Liver (tissue), 9 donors: ENCODE data around the gene CIBAR2. TPM values are rescaled to one million over a fixed set of nuclear protein-coding genes. Genes with fewer than 3 reads are reported as not detected.
"Not testable (repeated sequence)": the region's sequence is repeated elsewhere in the genome, so short reads cannot be mapped to it uniquely, and the experiment has no call there.

Source experiments
- DNase-seq: peaks from one replicate; pipeline ENCODE4 v3.0.0-alpha.2; 2017; ENCODE audit warnings: low spot score
- H3K27ac ChIP-seq, 2 donors: one replicate each; pipeline ENCODE4 v1.7.0; 2013; ENCODE audit warnings: inconsistent platforms in 2 of 2, low read length in 2 of 2, control low read depth in 1 of 2, low read depth in 1 of 2, mild to moderate bottlenecking in 1 of 2
- H3K27me3 ChIP-seq, 4 donors: one replicate each; pipeline versions ENCODE4 v1.6.1 to v1.7.0; 2013; ENCODE audit warnings: low read length in 3 of 4, inconsistent platforms in 1 of 4, mild to moderate bottlenecking in 1 of 4, moderate library complexity in 1 of 4; ENCODE audit not compliant: control insufficient read depth in 4 of 4, insufficient read depth in 4 of 4
- H3K36me3 ChIP-seq, 4 donors: one replicate each; pipeline versions ENCODE4 v1.6.1 to v1.7.0; 2013; ENCODE audit warnings: low read length in 3 of 4, mild to moderate bottlenecking in 3 of 4, low read depth in 1 of 4, moderate library complexity in 1 of 4; ENCODE audit not compliant: control insufficient read depth in 4 of 4, insufficient read depth in 3 of 4
- H3K4me1 ChIP-seq, 4 donors: one replicate each; pipeline versions ENCODE4 v1.6.1 to v1.7.0; 2013; ENCODE audit warnings: low read length in 3 of 4, mild to moderate bottlenecking in 3 of 4, moderate library complexity in 1 of 4; ENCODE audit not compliant: control insufficient read depth in 4 of 4, insufficient read depth in 4 of 4
- H3K4me3 ChIP-seq, 3 donors: one replicate each; pipeline versions ENCODE4 v1.6.1 to v1.7.0; 2013; ENCODE audit warnings: low read length in 3 of 3, control low read depth in 1 of 3, low read depth in 1 of 3, mild to moderate bottlenecking in 1 of 3
- H3K9ac ChIP-seq, 2 donors: one replicate each; pipeline ENCODE4 v1.7.0; 2013; ENCODE audit warnings: low read length in 2 of 2, mild to moderate bottlenecking in 2 of 2, moderate library complexity in 2 of 2, control low read depth in 1 of 2, low read depth in 1 of 2
- H3K9me3 ChIP-seq, 4 donors: one replicate each; pipeline versions ENCODE4 v1.6.1 to v1.7.0; 2013; ENCODE audit warnings: low read length in 3 of 4; ENCODE audit not compliant: control insufficient read depth in 4 of 4
- ATF3 ChIP-seq: IDR thresholded peaks from 2 replicates; pipeline ENCODE4 v1.6.1; 2016; ENCODE audit warnings: antibody characterized with exemption
- CTCF ChIP-seq: fragments of 150-350 bp; IDR thresholded peaks from 2 replicates; pipeline ENCODE4 v1.5.1; 2017; ENCODE audit warnings: improper control_type of control experiment, low read depth, low read length; ENCODE audit not compliant: missing input control
- EGR1 ChIP-seq, 2 donors: IDR thresholded peaks; 2 replicates each; pipeline ENCODE4 v1.6.1; 2016 to 2018; ENCODE audit warnings: antibody characterized with exemption in 2 of 2, low read depth in 2 of 2
- FOXA1 ChIP-seq: IDR thresholded peaks from 2 replicates; pipeline ENCODE4 v1.6.1; 2016; ENCODE audit warnings: antibody characterized with exemption
- FOXA2 ChIP-seq: IDR thresholded peaks from 2 replicates; pipeline ENCODE4 v1.6.1; 2016; ENCODE audit warnings: antibody characterized with exemption
- GABPA ChIP-seq, 2 donors: IDR thresholded peaks in 1 of 2; conservative IDR thresholded peaks in 1 of 2; 2 replicates each; pipeline ENCODE4 v1.6.1; 2016; ENCODE audit warnings: antibody characterized with exemption in 2 of 2, mild to moderate bottlenecking in 1 of 2, moderate library complexity in 1 of 2
- HNF4A ChIP-seq, 2 donors: conservative IDR thresholded peaks; 2 replicates each; pipeline ENCODE4 v1.6.1; 2016; ENCODE audit warnings: antibody characterized with exemption in 2 of 2, mild to moderate bottlenecking in 2 of 2
- HNF4G ChIP-seq: IDR thresholded peaks from 2 replicates; pipeline ENCODE4 v1.6.1; 2016; ENCODE audit warnings: antibody characterized with exemption
- JUND ChIP-seq, 2 donors: IDR thresholded peaks; 2 replicates each; pipeline ENCODE4 v1.6.1; 2016; ENCODE audit warnings: antibody characterized with exemption in 2 of 2
- MAX ChIP-seq: IDR thresholded peaks from 2 replicates; pipeline ENCODE4 v1.6.1; 2016; ENCODE audit warnings: antibody characterized with exemption
- NR2F2 ChIP-seq: IDR thresholded peaks from 2 replicates; pipeline ENCODE4 v1.6.1; 2016; ENCODE audit warnings: antibody characterized with exemption
- RAD21 ChIP-seq, 2 donors: IDR thresholded peaks; 2 replicates each; pipeline ENCODE4 v1.6.1; 2016; ENCODE audit warnings: antibody characterized with exemption in 2 of 2, mild to moderate bottlenecking in 2 of 2
- REST ChIP-seq: IDR thresholded peaks from 2 replicates; pipeline ENCODE4 v1.6.1; 2016; ENCODE audit warnings: antibody characterized with exemption, mild to moderate bottlenecking
- RXRA ChIP-seq, 2 donors: IDR thresholded peaks; 2 replicates each; pipeline ENCODE4 v1.6.1; 2017 to 2018; ENCODE audit warnings: antibody characterized with exemption in 2 of 2, mild to moderate bottlenecking in 1 of 2
- SP1 ChIP-seq: IDR thresholded peaks from 2 replicates; pipeline ENCODE4 v1.6.1; 2018; ENCODE audit warnings: antibody characterized with exemption, mild to moderate bottlenecking
- TAF1 ChIP-seq: conservative IDR thresholded peaks from 2 replicates; pipeline ENCODE4 v1.6.1; 2016; ENCODE audit warnings: antibody characterized with exemption, mild to moderate bottlenecking
- YY1 ChIP-seq: IDR thresholded peaks from 2 replicates; pipeline ENCODE4 v1.6.1; 2016; ENCODE audit warnings: antibody characterized with exemption, mild to moderate bottlenecking
- ZBTB33 ChIP-seq: IDR thresholded peaks from 2 replicates; pipeline ENCODE4 v1.6.1; 2016; ENCODE audit warnings: antibody characterized with exemption
- WGBS: extraction: QIAGEN DNeasy Blood & Tissue Kit; methylation state at CpG from one replicate; pipeline ENCODE4 v1.1.7; 2013; 5-methylcytosine and 5-hydroxymethylcytosine counted together
- polyA plus RNA-seq, 2 donors: library from polyadenylated mRNA; stranded (reverse) in 1 of 2; unstranded in 1 of 2; fragments of 200-250 nt in 1 of 2; fragments of >200 nt in 1 of 2; fragmentation: Nextera tagmentation in 1 of 2; extraction: Ambion mirVana in 1 of 2; gene quantifications; one replicate each; pipeline versions ENCODE4 v1.2.1 to v1.2.3, GENCODE V29; 2013 to 2015
- total RNA-seq, 2 donors: library from RNA; depleted of rRNA; stranded (reverse); fragments of >200 nt; gene quantifications; one replicate each; pipeline ENCODE4 v1.2.3, GENCODE V29; 2014
- donor health status: healthy.
- donor health status: healthy.
- donor health status: healthy.
- donor health status: healthy.
- donor health status: healthy.

The CIBAR2 gene
- total and polyA plus RNA-seq, 4 donors = not detected

- Histone ChIP-seq H3K27me3 (no peaks in the 10 kb centered on the region), H3K9me3 (no peaks in the 10 kb centered on the region), H3K36me3 (no peaks in the 10 kb centered on the region), H3K4me3 (no peak overlapping the region), H3K27ac (peak overlapping the region; percentile 26 to 58), H3K9ac (no peak overlapping the region), H3K4me1 (peaks cover 0 to 5% (median 0%) of the 10 kb centered on the region in 4 donors)
- WGBS = 84% methylated on average over 34 of the region's 34 CpGs
- TF ChIP-seq TAF1 (no peak), NR2F2 (peak; percentile 57)
- DNase-seq = no peak
Measured at GRCh38 chr16:85123891-85124635, 11.8 kb upstream of the CIBAR2 start.

GRCh38 chr16:85123441-85123840 lies 11.2 kb upstream of the CIBAR2 start:
- not testable (repeated sequence) for H3K27me3 ChIP-seq, H3K9me3 ChIP-seq, H3K36me3 ChIP-seq, H3K9ac ChIP-seq, H3K4me1 ChIP-seq, DNase-seq, H3K4me3 ChIP-seq
- WGBS = 94% methylated on average over 6 of the region's 6 CpGs
- H3K27ac ChIP-seq = peak overlapping the region; percentile 25 to 26

- no peak overlapping the region for H3K9ac ChIP-seq
- no peak for TF ChIP-seq HNF4G
- no peak for TF ChIP-seq CTCF
- TF ChIP-seq FOXA1 = no peak
- TF ChIP-seq GABPA (IDR thresholded peaks at IDR 0.05 in 1 of 2, conservative IDR thresholded peaks at IDR 0.05 in 1 of 2) = no peak
- no peak for TF ChIP-seq YY1
- no peak for TF ChIP-seq HNF4A (conservative IDR thresholded peaks at IDR 0.05)
- TF ChIP-seq FOXA2 = no peak
- no peak for TF ChIP-seq RXRA (IDR thresholded peaks at IDR 0.05)
- TF ChIP-seq ZBTB33 = no peak
- TF ChIP-seq RAD21 (IDR thresholded peaks at IDR 0.05) = no peak
- no peak for TF ChIP-seq EGR1 (IDR thresholded peaks at IDR 0.05; ENCODE audit: low read depth in 2 of 2)
- TF ChIP-seq TAF1 = no peak
- TF ChIP-seq NR2F2 = no peak
- no peak for TF ChIP-seq MAX
- TF ChIP-seq REST = no peak
- no peak for TF ChIP-seq JUND (IDR thresholded peaks at IDR 0.05)
- no peak for TF ChIP-seq SP1
- no peak for TF ChIP-seq ATF3
- H3K9me3 ChIP-seq = no peaks in the 10 kb centered on the region
- DNase-seq = no peak
- H3K4me3 ChIP-seq = no peak overlapping the region
- H3K4me1 ChIP-seq = peaks cover 0 to 2% (median 1%) of the 10 kb centered on the region in 4 donors
- no peaks in the 10 kb centered on the region for H3K36me3 ChIP-seq
- no peak overlapping the region for H3K27ac ChIP-seq
- H3K27me3 ChIP-seq = no peaks in the 10 kb centered on the region
- WGBS = 85% methylated on average over 4 of the region's 4 CpGs
Measured at GRCh38 chr16:85120006-85120340, 7.7 kb upstream of the CIBAR2 start.
